ENCODE measurements around the gene GAGE10.

- no peak for TF ChIP-seq EZH2 (IDR thresholded peaks at IDR 0.05; ENCODE audit: borderline replicate concordance, insufficient read depth, low read depth, low read length, poor library complexity, severe bottlenecking)
- TF ChIP-seq CTCF (IDR thresholded peaks at IDR 0.05): no peak
These were observed 15.8 kb upstream of the GAGE10 start for GRCh38 chrX:49287665-49288064.

All from B cell (primary cell).